NOMO-1 treated with DMSO at 0.1 percent for 48 hours (cell line): ENCODE measurements around the gene FIBCD1.

Experiments used
- DNase-seq: peaks from one replicate; lab custom pipeline; 2025; ENCODE audit not compliant: unreplicated experiment; lab: John Stamatoyannopoulos, UW

Gene FIBCD1

GRCh38 chr9:130937146-130938076, 1.6 kb downstream of the FIBCD1 start:
- DNase-seq = no peak

GRCh38 chr9:130936285-130937117, 2.5 kb downstream of the FIBCD1 start:
- DNase-seq = no peak

GRCh38 chr9:130935648-130936271, 3.3 kb downstream of the FIBCD1 start:
- DNase-seq = peak; percentile 35

GRCh38 chr9:130934702-130935647, 4.1 kb downstream of the FIBCD1 start:
- no peak for DNase-seq

- DNase-seq = no peak
These were observed 4.8 kb downstream of the FIBCD1 start for GRCh38 chr9:130934246-130934645.

GRCh38 chr9:130933114-130934046, 5.7 kb downstream of the FIBCD1 start:
- DNase-seq = no peak

- no peak for DNase-seq
These were observed 6.6 kb downstream of the FIBCD1 start for GRCh38 chr9:130932255-130933079.

GRCh38 chr9:130931508-130932254, 7.4 kb downstream of the FIBCD1 start:
- DNase-seq = no peak

GRCh38 chr9:130930804-130931349, 8.2 kb downstream of the FIBCD1 start:
- no peak for DNase-seq

- no peak for DNase-seq
These were observed 8.8 kb downstream of the FIBCD1 start for GRCh38 chr9:130930132-130930803.

GRCh38 chr9:130929571-130930038, 9.4 kb downstream of the FIBCD1 start:
- no peak for DNase-seq

GRCh38 chr9:130927995-130928900, 10.8 kb downstream of the FIBCD1 start:
- no peak for DNase-seq

- no peak for DNase-seq
These were observed 11.7 kb downstream of the FIBCD1 start for GRCh38 chr9:130927338-130927737.

- no peak for DNase-seq
These were observed 13.9 kb downstream of the FIBCD1 start for GRCh38 chr9:130925050-130925678.

- no peak for DNase-seq
These were observed 14.6 kb downstream of the FIBCD1 start for GRCh38 chr9:130924448-130924788.
